OCI-LY1 (cell line): Measurements from ENCODE around the gene ABHD17C.

Experiments used
- CTCF ChIP-seq: fragments of 200-600 bp; sonication (generic), shearing (Covaris generic); IDR thresholded peaks from 2 replicates; pipeline ENCODE4 v1.5.1; 2017; ENCODE audit warnings: mild to moderate bottlenecking, antibody characterized with exemption, low read length, moderate library complexity, mixed read lengths
- EZH2 ChIP-seq: fragments of 200-600 bp; sonication (generic), shearing (Covaris generic); IDR thresholded peaks from 2 replicates; pipeline ENCODE4 v1.8.0; 2017; ENCODE audit warnings: borderline replicate concordance, mixed run types, mild to moderate bottlenecking, antibody characterized with exemption, low read length, moderate library complexity, mixed read lengths

- TF ChIP-seq EZH2 (no peak), CTCF (no peak)
These were observed 40.8 kb upstream of the ABHD17C start for GRCh38 chr15:80654299-80654698.
